ENCODE measurements around the gene FAM133A.

GRCh38 chrX:93649381-93649780 is 24.6 kb upstream of the FAM133A start:
- TF ChIP-seq CTCF (IDR thresholded peaks at IDR 0.05; ENCODE audit: poor library complexity), result no peak
- no peak for TF ChIP-seq EZH2 (IDR thresholded peaks at IDR 0.05; ENCODE audit: borderline replicate concordance)
- no peak for TF ChIP-seq EZH2phosphoT487 (IDR thresholded peaks at IDR 0.05; ENCODE audit: low read depth, severe bottlenecking, unreplicated experiment)
